ENCODE data around the gene GAL3ST3. TPM values are rescaled to one million over a fixed set of nuclear protein-coding genes. Genes with fewer than 3 reads are reported as not detected.

The GAL3ST3 gene
- total and polyA plus RNA-seq, 7 donors, result 0.03 to 0.36 TPM; not detected in 5

- H3K4me1 ChIP-seq, result peaks cover 8% of the 10 kb centered on the region
- peak; percentile 98 for TF ChIP-seq CTCF (IDR thresholded peaks at IDR 0.05)
- intact Hi-C loops (cut with DNase I), result no loop called here
Observed at GRCh38 chr11:66022401-66023185, 26.4 kb downstream of the GAL3ST3 start.

DNA sequence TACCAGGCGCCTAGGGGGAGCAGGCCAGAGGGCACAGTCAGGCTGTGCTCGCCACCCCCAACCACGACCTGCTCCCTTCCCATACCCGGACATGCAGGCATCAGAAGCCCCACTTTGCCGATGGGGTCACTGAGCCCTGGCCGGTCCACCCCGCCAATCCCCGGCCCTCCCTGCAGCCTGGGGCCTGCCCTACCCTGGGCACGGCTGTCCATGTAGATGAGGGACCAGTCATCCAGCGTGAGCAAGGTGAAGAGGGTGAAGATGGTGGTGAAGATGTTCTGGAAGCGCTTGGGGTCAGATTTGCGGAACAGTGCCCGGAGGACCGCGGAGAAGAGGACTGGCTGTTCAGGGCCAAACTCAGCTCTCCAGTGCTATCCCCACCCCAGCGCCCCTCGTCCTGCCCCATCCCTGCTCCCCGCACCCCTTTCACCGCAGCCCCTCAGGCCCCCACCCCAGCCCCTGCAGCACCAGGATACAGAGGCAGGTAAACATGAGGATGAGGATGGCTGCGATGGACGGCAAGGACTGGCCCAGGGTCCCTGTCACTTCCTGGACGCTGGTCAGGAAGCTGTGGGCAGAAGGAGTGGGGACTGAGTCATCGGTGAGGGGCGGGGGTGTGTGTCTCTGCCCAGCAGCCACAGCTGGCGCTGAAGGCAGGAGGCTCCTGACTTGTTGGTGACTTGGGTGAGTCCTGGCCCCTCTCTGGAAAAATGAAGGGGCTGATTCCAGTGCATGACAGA is 28.2 kb downstream of the GAL3ST3 start:
- Histone ChIP-seq H3K4me1 (peaks cover 15% of the 10 kb centered on the region), H3K9me3 (no peaks in the 10 kb centered on the region), H3K27me3 (ENCODE audit: insufficient read depth in 3 of 3, low read length in 2 of 3) (no peaks in the 10 kb centered on the region), H3K4me3 (no peak overlapping the region), H3K27ac (no peak overlapping the region), H3K36me3 (ENCODE audit: insufficient read depth in 1 of 2, low read depth in 1 of 2) (no peaks in the 10 kb centered on the region)
- TF ChIP-seq CTCF (IDR thresholded peaks at IDR 0.05), result no peak
- ATAC-seq (peak in 2 of 4 donors; percentile 36 to 52), DNase-seq (peak; percentile 49 to 71)
- WGBS, 3 donors, result 78 to 84% (median 80%) methylated on average over 23 to 25 of the region's 25 CpGs
- intact Hi-C loops (cut with DNase I), result no loop called here

More at GRCh38 chr11:66022401-66023185, 26.4 kb downstream of the GAL3ST3 start:
- H3K27me3 ChIP-seq (ENCODE audit: insufficient read depth in 3 of 3, low read length in 2 of 3), result no peaks in the 10 kb centered on the region
- no peaks in the 10 kb centered on the region for H3K9me3 ChIP-seq
- peak; percentile 81 to 88 for DNase-seq
- ATAC-seq, result peak; percentile 81 to 97 (median 88)
- 15 to 20% (median 16%) methylated on average over 43 to 46 of the region's 46 CpGs for WGBS, 3 donors
- no peak overlapping the region for H3K27ac ChIP-seq
- no peaks in the 10 kb centered on the region for H3K36me3 ChIP-seq (ENCODE audit: insufficient read depth in 1 of 2, low read depth in 1 of 2)
- peak overlapping the region; percentile 57 for H3K4me3 ChIP-seq

GRCh38 chr11:66020212-66020611 is 28.7 kb downstream of the GAL3ST3 start:
- 68 to 78% (median 76%) methylated on average over 8 of the region's 8 CpGs for WGBS, 3 donors
- H3K4me1 ChIP-seq, result peaks cover 21% of the 10 kb centered on the region
- intact Hi-C loops (cut with DNase I), result no loop called here
- H3K4me3 ChIP-seq, result no peak overlapping the region
- no peaks in the 10 kb centered on the region for H3K36me3 ChIP-seq (ENCODE audit: insufficient read depth in 1 of 2, low read depth in 1 of 2)
- no peak overlapping the region for H3K27ac ChIP-seq
- TF ChIP-seq CTCF (IDR thresholded peaks at IDR 0.05), result no peak
- no peaks in the 10 kb centered on the region for H3K27me3 ChIP-seq (ENCODE audit: insufficient read depth in 3 of 3, low read length in 2 of 3)
- no peak for DNase-seq
- no peak for ATAC-seq
- H3K9me3 ChIP-seq, result no peaks in the 10 kb centered on the region

- Histone ChIP-seq H3K36me3 (ENCODE audit: insufficient read depth in 1 of 2, low read depth in 1 of 2) (no peaks in the 10 kb centered on the region), H3K4me1 (peaks cover 19% of the 10 kb centered on the region), H3K27me3 (ENCODE audit: insufficient read depth in 3 of 3, low read length in 2 of 3) (peaks cover 0 to 7% (median 5%) of the 10 kb centered on the region in 3 donors), H3K4me3 (no peak overlapping the region), H3K9me3 (no peaks in the 10 kb centered on the region), H3K27ac (no peak overlapping the region)
- WGBS, 3 donors, result 67 to 84% (median 81%) methylated on average over 4 of the region's 4 CpGs
- TF ChIP-seq CTCF (IDR thresholded peaks at IDR 0.05), result no peak
- ATAC-seq (no peak), DNase-seq (no peak)
- intact Hi-C loops (cut with DNase I), result no loop called here
Observed at GRCh38 chr11:66017321-66017720, 31.6 kb downstream of the GAL3ST3 start.
